HG03342 (cell line): ENCODE measurements around the gene REL.
"Not testable (repeated sequence)": the region's sequence is repeated elsewhere in the genome, so short reads cannot be mapped to it uniquely, and the experiment has no call there.

Experiments
- ATAC-seq: cut with Tn5 transposase; IDR thresholded peaks from one replicate; pipeline ENCODE4 v1.9.1; 2021; ENCODE audit warnings: mild to moderate bottlenecking, moderate library complexity; ENCODE audit not compliant: unreplicated experiment

The REL gene

DNA sequence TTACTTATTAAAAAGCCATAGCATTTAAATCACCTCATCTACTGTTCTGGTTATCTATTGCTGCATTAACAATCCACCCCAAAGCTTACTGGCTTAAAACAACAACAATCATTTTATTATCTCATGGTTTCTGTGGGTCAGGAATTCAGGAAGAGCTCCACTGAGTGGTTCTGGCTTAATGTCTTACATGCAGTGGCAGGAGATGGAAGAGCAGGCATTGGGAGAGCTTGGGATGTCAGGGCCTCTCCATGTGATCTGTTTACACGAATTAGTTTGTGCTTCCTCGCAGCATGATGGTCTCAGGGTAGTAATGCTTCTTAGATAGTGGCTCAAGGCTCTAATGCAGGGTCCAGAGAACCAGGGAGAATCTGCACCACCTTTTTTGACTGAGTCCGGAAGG lies 14.4 kb upstream of the REL start:
- ATAC-seq: no peak

- no peak for ATAC-seq
Measured at GRCh38 chr2:60867848-60868247, 13.5 kb upstream of the REL start.

DNA sequence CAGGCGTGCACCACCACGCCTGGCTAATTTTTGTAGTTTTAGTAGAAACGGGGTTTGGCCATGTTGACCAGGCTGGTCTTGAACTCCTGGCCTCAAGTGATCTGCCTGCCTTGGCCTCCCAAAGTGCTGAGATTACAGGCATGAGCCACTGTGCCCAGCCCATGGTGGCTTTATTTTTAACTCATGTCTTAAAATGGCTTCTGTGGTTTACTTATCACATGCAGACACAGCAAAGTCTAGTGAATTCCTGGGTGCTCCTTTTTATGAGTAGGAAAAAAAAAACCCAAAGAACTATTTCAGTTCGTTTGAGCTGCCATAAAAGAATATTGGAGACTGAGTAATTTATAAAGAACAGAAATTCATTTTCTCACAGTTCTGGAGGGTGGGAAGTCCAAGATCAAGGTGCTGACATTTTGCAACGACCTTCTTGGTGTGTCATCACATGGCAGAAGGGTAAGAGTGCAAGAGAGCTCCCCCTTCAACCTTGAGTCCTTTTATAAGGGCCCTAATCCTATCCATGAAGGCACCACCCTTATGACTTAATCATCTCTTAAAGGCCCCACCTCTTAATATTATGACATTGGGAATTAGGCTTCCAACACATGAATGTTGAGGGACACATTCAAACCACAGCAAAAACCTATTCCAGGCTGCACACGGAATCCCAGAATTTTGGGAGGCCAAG lies 12.6 kb upstream of the REL start:
- ATAC-seq: no peak

GRCh38 chr2:60872510-60872928 lies 8.9 kb upstream of the REL start:
- peak; percentile 42 for ATAC-seq

DNA sequence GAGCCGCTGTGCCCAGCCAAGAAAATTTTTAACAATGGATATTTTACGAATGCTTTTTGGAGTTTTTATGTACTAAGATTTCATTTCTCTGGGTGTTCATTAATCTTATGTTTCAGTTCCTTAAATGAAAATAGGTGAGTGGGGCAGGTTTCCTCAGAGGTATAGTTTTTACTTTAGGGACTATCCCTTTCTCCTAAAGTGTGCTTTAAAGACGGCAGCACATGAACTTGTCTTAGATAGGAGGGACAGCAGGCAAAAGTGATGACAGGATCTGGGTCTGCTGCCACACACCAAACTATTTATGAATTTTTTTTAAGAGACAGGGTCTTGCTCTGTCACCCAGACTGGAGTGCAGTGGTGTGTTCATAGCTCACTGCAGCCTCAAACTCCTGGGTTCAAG lies 8.0 kb upstream of the REL start:
- ATAC-seq: peak; percentile 84

DNA sequence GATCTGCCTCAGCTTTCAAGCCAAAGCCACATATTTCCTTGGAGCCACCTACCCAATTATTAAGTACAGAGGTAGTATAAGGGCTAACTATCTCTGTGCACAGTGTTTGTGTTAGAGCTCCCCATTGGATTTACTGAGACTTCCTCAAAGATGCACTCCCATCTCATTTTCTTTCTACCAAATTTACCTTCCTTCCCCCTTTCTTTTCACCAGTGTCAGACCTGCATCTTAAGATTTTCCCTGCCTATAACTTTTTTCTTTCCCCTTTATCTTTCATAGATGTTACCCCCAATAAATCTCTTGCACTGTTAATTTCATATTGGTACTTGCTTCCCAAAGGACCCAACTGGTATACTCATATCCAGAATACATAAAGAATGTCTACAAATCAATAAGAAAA lies 5.9 kb upstream of the REL start:
- no peak for ATAC-seq

- ATAC-seq: no peak
Measured at GRCh38 chr2:60880643-60881046, 729 bp upstream of the REL start.

- ATAC-seq: peak; percentile 39
Measured at GRCh38 chr2:60882971-60883753, 1.8 kb downstream of the REL start.

DNA sequence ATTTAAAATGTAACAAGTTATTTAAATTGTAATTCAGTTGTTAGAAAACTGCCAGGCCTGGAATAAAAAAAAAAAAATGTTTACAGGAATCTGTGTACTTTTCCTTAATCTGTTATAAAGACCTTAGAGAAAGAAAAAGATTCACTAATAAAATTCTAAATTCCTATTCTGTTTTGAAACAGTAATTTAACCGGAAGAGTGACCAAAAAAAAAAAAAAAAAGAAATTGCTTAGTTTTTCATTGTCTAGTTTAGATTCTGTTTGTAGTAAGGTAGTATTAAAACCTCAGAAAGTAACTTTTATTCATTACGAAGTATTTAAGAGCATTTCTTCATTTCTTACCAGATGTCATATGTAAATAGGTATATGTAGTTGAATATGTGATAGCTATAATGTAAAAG lies 2.5 kb downstream of the REL start:
- ATAC-seq: no peak

DNA sequence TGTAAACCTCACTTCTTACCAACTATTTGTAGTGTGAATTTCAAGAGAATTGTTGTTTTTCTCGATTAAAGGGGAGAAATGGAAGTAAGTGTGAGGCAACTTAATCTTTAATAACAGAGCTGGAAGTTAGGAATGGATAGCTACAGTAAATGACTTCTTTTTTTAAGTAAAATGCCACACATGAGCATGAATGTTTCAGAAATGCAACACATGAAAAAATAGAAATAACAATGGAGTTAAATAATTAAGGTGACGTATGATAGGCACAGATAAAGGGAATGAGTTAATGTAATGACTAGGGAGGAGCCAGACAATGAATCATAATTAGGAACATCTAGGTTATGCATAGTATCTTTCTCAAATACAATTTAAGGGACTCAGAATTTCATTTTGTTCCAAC lies 3.4 kb downstream of the REL start:
- ATAC-seq: no peak

GRCh38 chr2:60885683-60886082 lies 4.3 kb downstream of the REL start:
- no peak for ATAC-seq

DNA sequence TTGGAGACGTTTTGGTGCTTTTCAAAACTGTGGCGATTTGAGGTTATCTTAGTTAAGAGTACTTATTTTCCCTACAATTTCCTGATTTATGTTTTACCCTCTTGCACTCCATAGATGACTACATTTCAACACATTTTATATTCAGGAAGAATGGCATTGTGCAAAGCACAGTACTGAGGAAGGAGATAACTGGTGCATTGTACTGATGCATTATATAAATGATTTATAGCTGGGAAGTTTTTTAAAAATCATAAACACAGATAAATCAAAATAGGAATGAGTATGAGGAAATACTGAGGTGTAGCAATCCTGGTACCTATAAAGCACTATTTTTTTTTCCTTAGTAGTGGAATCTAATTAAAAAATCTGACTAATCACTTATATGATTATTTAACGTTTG lies 5.6 kb downstream of the REL start:
- ATAC-seq: no peak

GRCh38 chr2:60888853-60889252 lies 7.5 kb downstream of the REL start:
- ATAC-seq: no peak

DNA sequence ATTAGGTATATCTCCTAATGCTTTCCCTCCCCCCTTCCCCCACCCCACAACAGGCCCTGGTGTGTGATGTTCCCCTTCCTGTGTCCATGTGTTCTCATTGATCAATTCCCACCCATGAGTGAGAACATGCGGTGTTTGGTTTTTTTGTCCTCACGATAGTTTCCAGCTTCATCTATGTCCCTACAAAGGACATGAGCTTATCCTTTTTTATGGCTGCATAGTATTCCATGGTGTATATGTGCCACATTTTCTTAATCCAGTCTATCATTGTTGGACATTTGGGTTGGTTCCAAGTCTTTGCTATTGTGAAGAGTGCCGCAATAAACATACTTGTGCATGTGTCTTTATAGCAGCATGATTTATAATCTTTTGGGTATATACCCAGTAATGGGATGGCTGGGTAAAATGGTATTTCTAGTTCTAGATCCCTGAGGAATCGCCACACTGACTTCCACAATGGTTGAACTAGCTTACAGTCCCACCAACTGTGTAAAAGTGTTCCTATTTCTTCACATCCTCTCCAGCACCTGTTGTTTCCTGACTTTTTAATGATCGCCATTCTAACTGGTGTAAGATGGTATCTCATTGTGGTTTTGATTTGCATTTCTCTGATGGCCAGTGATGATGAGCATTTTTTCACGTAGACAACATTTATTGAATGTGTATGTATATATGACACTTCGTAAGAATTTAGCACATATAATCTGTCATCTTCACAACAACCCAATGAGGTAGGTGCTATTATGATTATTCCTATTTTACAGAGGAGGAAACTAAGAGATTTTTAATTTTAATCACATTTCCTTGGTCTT lies 8.4 kb downstream of the REL start:
- not testable (repeated sequence) for ATAC-seq

DNA sequence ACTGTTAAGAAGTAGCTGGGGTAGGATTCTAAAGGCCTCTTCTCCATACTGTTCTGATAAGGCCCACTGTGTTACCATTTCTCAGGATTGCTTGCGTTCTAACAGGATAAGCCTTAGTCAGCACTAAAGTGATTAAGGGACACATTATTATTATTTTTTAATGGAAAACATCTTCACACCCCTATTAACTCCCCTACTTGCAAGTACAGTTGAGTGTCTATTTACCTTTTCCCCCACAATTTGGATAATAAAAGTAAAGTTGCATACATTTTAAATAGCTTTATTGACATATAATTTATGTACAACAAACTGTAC lies 9.0 kb downstream of the REL start:
- ATAC-seq: no peak

DNA sequence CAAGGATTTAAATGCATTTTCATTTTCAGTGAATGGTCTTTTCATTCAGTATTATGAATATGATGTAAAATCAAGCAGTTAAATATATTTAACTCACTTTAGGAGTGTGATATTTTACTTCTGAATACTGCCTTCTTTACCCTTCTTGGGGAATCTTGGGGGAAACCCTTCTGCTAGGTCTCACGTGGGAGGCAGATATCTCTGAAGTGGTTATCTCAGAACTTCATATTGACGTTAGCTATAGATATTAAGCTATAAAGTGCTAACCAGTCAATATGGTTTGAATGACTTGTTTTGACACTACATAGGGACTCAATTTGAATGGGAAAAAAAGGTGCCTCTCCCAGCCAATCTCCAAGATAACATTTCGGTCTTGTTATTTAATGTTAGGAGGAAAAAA lies 9.8 kb downstream of the REL start:
- no peak for ATAC-seq

DNA sequence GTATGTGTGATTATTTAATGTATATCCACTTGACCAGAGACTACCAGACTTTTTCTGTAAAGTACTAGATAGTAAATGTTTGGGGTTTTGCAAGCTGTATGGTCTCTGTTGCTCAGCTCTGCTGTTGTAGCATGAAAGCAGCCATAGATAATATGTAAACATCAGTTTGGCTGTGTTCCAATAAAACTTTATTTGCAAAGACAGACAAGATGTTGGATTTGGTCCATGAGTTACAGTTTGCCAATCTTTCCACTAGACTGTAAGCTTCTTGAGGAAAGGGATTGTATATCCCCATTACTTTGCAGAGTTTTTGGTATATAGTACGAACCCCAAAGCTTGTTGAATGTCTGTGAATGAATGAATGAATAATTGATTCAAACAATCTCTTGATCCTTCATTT lies 17.2 kb downstream of the REL start:
- no peak for ATAC-seq

DNA sequence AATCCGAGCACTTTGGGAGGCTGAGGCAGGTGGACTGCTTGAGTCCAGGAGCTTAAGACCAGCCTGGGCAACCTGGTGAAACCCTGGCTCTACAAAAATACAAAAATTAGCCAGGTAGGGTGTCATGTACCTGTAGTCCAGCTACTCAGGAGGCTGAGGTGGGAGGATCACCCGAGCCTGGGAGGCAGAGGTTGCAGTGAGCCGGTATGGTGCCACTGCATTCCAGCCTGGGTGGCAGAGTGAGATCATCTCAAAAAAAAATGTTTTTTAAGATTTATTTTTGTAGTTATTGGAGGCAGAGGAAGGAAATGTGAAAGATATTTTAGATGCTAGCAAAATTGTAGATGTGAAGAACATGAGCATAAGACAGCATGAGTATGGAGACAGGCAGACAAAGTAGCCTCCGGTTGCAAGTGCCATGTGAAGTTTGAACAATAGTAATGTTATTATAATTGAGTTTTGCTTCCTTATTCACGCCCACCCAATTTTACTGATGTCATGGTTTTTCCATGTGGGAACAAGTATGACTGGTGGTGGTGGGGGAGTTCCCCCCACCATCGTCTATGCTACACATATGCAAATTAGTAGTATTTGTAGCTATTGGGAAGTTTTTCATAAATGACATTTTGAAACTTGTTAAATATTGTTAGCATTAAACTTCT lies 18.0 kb downstream of the REL start:
- peak; percentile 68 for ATAC-seq

DNA sequence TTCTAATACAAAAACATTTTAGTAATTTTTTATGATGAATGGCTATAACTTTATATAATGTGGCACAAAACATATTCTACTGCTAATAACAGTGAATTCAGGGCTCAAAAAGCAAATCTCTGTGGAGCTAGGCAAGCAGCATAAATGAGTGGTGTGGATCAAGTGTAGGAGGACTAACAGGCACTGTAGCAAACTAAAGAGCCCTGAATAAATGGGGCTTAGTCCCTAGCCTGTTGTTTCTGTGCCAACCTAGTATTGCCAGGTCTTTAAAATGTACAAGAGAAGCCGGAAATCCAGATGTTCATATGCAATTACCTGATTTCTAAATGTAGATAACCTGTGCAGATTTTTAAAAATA lies 18.5 kb downstream of the REL start:
- peak; percentile 16 for ATAC-seq

GRCh38 chr2:60901296-60901695 lies 19.9 kb downstream of the REL start:
- not testable (repeated sequence) for ATAC-seq

GRCh38 chr2:60905867-60906266 lies 24.5 kb downstream of the REL start:
- ATAC-seq: not testable (repeated sequence)
